D341Med (cell line): Measurements from ENCODE around the gene TBC1D2.

ENCODE experiments used
- DNase-seq: peaks from one replicate; pipeline ENCODE4 v3.0.0; 2012; ENCODE audit warnings: low spot score

The TBC1D2 gene

DNA sequence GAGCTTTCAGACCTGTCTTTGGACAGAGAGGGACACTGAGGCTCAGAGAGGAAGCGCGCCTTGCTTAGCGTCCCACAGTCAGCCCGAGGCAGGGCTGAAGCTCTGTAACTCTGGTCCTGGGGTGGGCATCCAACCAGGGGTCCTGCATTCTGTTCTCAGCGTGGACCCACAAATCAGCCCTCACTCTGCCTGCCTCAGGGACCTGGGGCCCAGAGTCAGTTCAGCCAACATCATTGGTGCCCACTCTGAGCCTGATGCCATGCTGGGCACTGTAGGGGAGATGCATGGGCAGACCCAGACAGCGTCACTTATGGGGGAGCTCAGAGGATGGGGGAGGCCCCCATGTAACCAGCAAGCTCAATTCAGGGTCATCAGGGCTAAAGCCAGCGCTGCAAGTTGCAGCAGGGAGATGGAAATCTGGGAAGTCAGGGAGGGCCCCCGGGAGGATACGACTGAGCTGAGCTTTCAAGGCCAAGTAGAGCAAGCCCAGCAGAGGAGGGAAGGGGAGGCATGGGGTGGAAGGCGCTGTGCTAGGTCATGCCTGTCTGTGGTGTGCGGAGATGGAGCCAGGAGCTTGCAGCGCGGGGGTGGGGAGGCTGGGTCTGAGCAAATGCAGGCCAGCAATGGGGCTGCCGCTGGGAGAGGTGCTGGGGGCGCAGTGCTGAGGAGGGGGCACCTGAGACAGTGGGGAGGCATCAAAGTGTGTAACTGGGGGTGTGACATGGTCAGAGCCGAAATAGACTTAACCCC is 84.1 kb downstream of the TBC1D2 start:
- DNase-seq = no peak

DNA sequence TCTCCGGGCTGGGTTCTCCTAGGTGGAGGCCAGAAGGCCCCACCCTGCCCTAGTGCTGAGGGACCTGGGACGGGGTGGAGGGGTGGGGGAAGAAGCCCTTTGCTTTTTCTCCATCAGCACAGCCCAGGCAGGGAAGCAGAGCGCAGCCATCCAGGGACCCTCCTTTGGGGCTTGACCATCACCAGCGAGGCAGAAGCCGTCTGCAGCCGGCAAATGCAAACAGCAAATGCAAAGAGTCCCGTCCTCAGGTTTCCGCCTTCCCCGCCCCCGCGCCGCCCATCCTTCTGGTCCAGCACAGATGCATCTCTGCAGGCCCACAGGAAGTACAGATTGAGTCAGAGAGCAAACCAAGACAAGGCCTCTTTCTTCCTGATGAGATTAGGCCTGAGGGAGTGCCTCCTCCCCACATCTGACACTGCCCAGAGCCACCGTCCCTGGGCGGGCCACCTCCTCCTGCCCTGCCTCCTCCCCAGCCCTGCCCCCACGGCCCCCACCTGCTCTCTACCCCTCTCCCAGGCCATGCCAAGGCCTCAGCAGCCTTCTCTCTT is 86.4 kb downstream of the TBC1D2 start:
- no peak for DNase-seq

DNA sequence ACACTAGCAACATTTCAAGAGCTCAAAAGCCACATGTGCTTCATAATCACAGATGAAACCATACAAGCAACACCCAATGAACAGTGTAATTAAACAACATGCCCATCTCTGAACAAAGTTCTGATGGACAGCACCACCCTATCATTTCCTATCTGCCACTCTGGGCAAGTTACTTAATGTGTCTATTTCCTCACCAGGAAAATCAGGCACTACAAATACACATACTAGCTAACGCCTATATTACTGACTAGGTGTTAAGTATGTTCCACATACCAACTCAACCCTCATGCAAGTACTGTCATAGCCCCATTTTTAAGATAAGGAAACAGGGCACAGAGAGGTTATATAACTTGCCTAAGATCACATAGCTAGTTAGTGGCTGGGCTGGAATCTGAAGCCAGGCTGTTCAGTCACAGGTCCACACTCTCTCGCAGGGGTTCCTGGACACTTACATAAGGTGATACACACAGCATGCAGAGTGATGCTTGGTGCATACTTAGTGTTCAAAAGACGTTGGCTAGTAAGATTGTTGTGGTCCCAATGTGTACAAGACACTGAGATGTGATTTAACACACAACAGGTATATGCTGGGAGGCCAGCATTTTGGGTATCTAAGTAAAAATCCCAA is 87.2 kb downstream of the TBC1D2 start:
- no peak for DNase-seq

DNA sequence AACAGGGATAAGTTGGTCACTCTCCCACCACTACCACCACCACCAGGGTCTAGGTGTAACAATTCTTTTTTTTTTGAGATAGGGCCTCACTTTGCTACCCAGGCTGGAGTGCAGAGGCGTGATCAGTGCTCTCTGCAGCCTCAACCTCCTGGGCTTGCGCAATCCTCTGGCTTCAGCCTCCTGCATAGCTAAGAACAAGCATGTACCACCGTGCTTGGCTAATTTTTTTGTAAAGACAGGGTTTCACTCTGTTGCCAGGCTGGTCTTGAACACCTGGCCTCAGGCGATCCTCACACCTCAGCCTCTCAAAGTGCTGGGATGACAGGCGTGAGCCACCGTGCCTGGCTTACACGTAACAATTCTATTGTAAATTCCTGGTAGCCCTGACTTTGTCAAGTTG is 90.5 kb downstream of the TBC1D2 start:
- DNase-seq = no peak

DNA sequence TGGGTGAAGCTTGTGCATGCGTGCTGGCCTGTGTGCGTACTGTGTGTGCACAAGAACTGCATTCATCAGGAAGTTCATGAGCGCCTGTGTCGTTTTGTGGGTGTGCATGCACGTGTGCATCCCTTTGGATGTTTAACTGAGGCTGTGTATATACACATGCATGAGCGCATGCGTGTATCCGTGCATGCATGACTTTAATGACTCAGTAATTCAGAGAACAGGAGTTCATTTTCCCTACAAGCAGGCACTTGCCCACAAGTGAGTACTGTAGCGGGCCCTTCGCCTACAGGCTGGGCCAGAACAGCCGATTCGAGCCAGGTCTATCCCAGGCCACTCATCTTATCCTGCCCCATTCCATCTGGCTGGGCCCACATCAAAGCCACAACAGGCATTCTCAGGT is 92.8 kb downstream of the TBC1D2 start:
- no peak for DNase-seq

DNA sequence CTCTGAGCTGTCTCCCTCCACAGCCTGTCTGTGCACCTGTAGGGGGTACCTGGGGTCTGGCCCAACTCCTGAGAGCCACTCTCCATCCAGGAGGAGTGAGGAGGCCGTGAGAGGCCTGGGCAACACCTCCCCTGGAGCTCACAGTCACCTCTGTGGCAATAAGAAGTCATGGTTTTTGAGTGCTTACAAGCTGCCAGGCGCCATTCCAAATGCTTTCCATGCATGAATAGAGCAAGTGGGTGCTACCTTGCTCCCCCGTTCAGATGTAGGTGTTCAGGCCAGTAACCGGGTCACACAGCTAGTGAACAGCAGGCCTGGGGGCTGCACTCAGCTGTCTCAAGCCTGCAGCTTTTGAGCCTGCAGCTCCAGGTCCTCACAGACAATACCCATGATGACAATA is 93.6 kb downstream of the TBC1D2 start:
- DNase-seq = no peak

DNA sequence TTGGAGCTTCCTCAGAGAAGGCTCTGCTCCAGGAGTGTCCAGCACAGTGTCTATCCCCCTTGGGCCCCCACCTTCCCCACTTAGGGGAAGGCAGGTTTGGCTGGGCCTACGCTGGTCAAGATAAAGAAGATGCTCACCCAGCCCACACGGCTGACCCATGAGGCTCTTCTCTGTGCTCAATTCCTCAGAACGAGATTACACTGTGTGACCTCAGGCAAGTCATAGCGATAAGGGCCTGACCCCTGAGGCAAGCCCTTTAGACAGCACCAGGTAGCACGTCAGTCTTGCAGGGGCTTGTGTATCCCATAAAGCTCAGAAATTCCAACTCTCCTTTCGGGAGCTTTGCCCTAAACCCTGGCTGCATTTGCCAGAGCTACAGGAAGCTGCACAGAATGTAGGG is 95.7 kb downstream of the TBC1D2 start:
- DNase-seq = no peak

DNA sequence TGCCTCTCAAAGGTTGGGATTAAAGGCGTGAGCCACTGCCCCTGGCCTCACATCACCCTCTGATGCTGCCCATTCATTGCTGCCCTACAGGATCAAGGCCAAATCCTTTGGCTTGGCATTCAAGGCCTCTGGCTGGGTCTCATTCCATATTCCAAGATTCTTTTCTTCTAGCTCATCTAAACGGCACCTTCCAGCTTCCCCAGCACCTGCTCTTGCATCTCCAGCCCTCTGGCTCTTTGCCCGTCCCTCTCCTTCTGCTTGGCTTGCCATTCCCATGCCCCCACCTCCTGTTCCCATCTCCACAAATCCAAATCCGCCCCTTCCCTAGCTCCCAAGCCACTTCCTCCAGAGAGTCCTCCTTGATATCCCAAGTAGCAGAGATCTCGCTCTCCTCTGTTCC is 96.1 kb downstream of the TBC1D2 start:
- no peak for DNase-seq

DNA sequence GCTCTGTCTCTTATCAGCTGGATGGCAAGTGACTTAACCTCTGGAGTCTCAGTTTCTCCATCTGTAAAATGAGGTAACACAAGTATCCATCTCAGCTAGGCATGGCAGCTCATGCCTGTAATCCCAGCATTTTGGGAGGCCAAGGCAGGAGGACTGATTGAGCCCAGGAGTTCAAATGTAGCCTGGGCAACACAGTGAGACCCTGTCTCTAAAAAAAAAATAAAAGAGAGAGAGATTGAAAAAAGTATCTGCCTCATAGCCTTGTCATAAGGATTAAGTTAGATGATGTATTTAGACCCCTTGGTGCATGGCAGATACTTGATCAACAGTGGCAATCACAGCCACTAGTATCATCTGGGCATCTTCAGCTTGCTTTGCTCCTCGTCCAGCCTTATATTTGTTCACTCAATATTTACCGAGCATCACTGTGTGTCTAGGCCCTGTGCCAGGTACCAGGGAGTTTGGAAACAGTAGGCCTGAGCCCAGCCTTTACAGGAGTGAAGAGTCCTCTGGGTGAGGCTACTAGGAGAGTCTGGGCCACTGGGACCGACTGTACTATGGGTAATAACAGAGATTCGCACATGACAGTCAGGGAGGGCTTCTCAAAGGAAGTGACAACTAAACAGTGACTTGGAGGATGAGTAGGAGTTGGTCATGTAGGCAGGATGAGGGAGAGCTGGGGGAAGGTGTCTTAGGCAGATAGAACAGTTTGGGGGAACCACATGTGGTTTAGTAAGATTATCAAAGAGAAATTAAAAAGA is 97.2 kb downstream of the TBC1D2 start:
- DNase-seq = no peak

DNA sequence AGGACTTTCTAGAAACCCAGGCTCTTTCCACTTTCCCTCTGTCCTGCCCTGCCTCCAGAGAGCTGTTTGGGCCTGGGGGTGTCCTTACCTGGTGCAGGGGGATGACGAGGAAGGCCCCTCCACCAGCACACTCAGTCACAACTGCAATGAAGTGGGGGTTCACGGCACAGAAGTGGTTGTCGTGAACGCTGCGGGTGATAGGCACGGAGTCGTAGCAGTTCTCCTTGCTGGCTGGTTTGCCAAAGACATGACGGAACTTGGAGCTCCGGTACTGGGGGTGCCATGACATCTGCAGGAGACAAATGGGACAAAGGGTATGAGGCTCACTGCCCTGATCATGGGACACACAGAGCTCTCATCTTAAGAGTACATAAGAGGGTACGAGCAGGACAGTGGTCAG is 98.1 kb downstream of the TBC1D2 start:
- no peak for DNase-seq

DNA sequence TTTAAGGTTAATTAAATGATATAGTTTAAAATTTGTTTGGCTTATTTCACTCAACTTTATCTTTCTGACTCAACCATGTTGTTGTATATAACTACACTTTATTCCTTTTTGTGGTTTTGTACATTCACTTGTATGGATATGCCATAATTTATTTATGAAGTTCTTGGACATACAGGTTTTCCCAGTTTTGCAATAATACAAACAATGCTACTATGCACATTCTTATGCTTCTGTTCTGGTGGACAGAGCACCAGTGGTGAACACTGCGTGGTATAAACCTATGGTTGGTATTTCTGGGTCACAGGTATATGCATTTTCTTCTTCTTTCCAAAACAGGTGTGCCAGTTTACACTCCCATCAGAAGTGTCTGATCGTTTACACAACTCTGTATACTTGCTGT is 100.8 kb downstream of the TBC1D2 start:
- no peak for DNase-seq

DNA sequence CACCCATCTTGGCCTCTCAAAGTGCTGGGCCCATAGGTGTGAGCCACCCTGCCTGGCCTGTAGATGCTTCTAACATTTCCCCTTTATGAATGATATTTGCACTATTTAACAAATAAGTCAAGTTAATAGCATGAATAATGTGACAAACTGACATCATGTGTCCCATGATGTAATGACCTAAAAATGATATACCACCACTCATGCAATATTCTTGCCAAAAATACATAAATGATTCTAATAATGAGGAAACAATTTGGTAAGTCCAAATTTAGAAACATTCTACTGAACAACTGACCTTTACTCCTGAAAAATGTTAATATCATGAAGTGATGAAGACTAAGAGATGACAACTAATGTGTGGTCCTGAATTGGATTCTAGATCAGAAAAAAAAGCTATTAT is 102.9 kb downstream of the TBC1D2 start:
- DNase-seq = no peak

DNA sequence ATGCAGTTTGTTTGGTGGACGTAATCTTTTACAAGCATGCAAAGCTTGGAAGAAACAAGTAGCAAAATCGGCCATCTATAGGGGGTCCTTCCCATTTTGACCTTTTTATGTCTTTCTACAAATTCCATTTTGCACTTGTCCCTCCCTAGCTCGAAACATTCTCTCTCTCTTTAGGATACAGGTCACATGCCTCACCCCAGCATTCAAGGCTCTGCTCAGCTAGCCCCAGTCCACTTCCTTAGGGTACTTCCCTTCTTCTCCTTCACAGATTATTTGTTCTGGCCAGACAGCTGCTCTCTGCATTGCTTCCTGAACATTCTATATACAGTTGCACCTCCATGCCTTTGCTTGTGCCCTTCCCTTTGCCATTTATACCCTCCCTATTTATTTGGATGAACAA is 104.7 kb downstream of the TBC1D2 start:
- DNase-seq = no peak

DNA sequence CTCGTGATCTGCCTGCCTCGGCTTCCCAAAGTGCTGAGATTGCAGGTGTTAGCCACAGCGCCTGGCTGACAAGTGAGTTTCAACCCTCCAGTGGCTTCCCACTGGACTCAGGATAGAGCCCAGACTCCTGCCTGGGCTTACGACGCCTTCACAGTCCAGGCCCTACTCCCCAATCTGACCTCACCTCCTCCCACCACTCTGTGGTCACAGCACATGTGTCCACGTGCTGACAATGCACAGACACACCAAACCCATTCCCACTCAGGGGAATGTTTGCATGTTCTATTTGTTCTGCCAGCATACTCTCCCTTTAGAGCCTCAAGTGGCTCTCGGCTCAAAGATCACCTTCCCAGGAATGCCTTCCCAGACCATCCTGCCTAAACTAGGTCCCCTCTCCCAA is 105.3 kb downstream of the TBC1D2 start:
- no peak for DNase-seq

DNA sequence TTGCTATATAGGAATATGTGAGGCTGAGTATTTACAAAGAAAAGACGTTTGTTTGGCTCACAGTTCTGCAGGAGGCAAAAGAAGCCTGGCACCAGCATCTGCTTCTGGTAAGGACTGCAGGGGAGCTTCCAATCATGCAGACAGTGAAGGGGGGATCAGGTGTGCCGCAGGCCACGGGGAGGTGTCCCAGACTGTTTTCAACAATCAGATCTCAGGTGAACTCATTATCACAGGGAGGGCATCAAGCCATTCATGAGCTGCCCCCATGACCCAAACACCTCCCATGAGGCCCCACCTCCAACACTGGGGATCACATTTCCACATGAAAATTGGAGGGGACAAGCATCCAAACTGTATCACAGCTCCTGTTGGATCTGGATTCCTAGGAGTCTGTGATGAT is 106.0 kb downstream of the TBC1D2 start:
- DNase-seq = no peak
